HUES6 (cell line): Measurements from ENCODE around the gene C3.
"Not testable (repeated sequence)": the region's sequence is repeated elsewhere in the genome, so short reads cannot be mapped to it uniquely, and the experiment has no call there.

Experiments used
- H3K27ac ChIP-seq: 2 replicates; pipeline ENCODE4 v1.7.0; 2013; ENCODE audit warnings: low read depth, mild to moderate bottlenecking, low read length, inconsistent platforms
- H3K27me3 ChIP-seq: 2 replicates; pipeline ENCODE4 v1.6.1; 2013; ENCODE audit warnings: low read length; ENCODE audit not compliant: control insufficient read depth, insufficient read depth
- H3K36me3 ChIP-seq: 2 replicates; pipeline ENCODE4 v1.6.1; 2013; ENCODE audit warnings: low read length; ENCODE audit not compliant: control insufficient read depth, insufficient read depth
- H3K4me1 ChIP-seq: 2 replicates; pipeline ENCODE4 v1.6.1; 2013; ENCODE audit warnings: low read length; ENCODE audit not compliant: control insufficient read depth, insufficient read depth
- H3K4me3 ChIP-seq: 2 replicates; pipeline ENCODE4 v1.5.1; 2013; ENCODE audit warnings: low read depth, low read length
- H3K9ac ChIP-seq: one replicate; pipeline ENCODE4 v1.6.1; 2013; ENCODE audit warnings: mild to moderate bottlenecking, low read length
- H3K9me3 ChIP-seq: 2 replicates; pipeline ENCODE4 v1.6.1; 2013; ENCODE audit warnings: low read depth, low read length; ENCODE audit not compliant: control insufficient read depth, insufficient read depth

C3 gene

DNA sequence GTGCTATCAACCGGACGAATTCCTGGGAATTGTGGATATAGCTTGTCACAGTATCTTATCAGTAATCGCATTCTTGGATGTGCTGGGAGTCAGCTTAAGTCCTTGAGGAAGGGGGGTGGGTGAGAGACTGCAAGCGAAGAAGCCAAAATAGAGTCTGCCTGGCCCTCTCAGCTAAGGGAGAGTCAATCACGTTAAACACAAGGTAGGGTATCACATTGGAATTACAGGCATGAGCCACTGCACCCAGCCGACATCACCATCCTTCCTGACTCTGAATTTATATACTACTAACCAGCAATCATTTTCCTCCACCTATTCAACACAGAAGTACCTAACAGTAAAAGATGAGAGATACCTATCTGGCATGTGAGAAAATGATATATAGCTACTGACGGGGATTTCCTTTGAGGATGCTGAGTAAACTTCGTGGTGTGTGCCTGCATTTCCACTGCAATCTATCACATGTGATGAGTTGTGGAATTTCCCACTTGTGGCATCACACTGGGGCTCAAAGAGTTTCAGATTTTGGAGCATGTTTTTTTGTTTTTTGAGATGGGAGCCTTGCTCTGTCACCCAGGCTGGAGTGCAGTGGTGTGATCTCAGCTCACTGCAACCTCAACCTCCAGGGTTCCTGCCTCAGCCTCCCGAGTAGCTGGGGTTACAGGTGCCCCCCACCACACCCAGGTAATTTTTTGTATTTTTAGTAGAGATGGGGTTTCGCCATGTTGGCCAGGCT, 58.8 kb downstream of the C3 start:
- not testable (repeated sequence) for H3K9ac ChIP-seq, H3K4me1 ChIP-seq, H3K9me3 ChIP-seq, H3K27ac ChIP-seq, H3K36me3 ChIP-seq, H3K4me3 ChIP-seq, H3K27me3 ChIP-seq

DNA sequence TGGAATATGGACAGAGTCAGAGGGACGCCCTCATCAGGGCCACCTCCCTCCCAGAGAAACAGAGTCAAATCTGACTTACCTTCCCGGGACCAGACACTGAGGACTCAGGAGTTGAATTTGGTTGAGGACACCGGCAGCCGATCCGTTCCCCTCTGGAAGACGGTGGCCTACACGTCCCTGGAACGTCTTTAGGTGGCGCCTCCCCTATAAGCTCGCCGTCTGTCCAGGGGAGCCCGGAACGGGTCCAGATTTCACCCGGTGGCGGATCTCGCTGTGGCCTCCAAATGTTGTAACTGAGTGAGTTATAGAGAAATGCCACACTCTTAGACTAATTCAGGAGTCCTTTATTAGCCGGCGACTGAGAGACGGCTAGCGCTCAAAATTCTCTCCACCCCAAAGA, 59.5 kb downstream of the C3 start:
- Histone ChIP-seq H3K9me3 (peaks cover 6% of the 10 kb centered on the region; the same call in 1 of the 2 replicates), H3K4me1 (peaks cover 9% of the 10 kb centered on the region; the same call in 1 of the 2 replicates), H3K36me3 (no peaks in the 10 kb centered on the region), H3K9ac (peak overlapping the region; percentile 76), H3K27ac (no peak overlapping the region; the same call in 1 of the 2 replicates), H3K27me3 (0 out of 2 replicates have a peak, but pooled peaks cover 2% of the 10 kb centered on the region), H3K4me3 (peak overlapping the region; percentile 46; the same call in 1 of the 2 replicates)

DNA sequence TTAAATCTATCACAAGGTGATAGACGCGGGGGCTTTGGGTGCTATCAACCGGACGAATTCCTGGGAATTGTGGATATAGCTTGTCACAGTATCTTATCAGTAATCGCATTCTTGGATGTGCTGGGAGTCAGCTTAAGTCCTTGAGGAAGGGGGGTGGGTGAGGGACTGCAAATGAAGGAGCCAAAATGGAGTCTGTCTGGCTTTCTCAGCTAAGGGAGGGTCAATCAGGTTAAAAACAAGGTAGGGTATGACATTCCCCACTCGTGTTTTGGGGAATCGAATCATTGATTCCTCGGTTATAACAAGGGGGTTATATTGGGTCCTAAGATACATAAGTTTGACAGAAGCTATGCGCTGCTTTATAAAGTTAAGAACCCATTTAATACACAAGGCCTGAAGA, 64.1 kb downstream of the C3 start:
- not testable (repeated sequence) for H3K27me3 ChIP-seq, H3K4me1 ChIP-seq, H3K9me3 ChIP-seq, H3K36me3 ChIP-seq, H3K9ac ChIP-seq, H3K4me3 ChIP-seq, H3K27ac ChIP-seq

- Histone ChIP-seq H3K27me3 (no peaks in the 10 kb centered on the region), H3K27ac (no peak overlapping the region), H3K9ac (no peak overlapping the region), H3K9me3 (peaks cover 7% of the 10 kb centered on the region; the same call in 1 of the 2 replicates), H3K4me1 (peaks cover 6% of the 10 kb centered on the region; the same call in 1 of the 2 replicates), H3K4me3 (no peak overlapping the region), H3K36me3 (no peaks in the 10 kb centered on the region)
Observed at GRCh38 chr19:6654347-6655310, 65.8 kb downstream of the C3 start.

- no peaks in the 10 kb centered on the region for H3K27me3 ChIP-seq
- H3K27ac ChIP-seq, result no peak overlapping the region
- H3K4me1 ChIP-seq, result no peaks in the 10 kb centered on the region
- H3K36me3 ChIP-seq, result no peaks in the 10 kb centered on the region
- H3K4me3 ChIP-seq, result no peak overlapping the region
- H3K9ac ChIP-seq, result no peak overlapping the region
- peaks cover 7% of the 10 kb centered on the region; the same call in 1 of the 2 replicates for H3K9me3 ChIP-seq
Observed at GRCh38 chr19:6652805-6653094, 67.7 kb downstream of the C3 start.

DNA sequence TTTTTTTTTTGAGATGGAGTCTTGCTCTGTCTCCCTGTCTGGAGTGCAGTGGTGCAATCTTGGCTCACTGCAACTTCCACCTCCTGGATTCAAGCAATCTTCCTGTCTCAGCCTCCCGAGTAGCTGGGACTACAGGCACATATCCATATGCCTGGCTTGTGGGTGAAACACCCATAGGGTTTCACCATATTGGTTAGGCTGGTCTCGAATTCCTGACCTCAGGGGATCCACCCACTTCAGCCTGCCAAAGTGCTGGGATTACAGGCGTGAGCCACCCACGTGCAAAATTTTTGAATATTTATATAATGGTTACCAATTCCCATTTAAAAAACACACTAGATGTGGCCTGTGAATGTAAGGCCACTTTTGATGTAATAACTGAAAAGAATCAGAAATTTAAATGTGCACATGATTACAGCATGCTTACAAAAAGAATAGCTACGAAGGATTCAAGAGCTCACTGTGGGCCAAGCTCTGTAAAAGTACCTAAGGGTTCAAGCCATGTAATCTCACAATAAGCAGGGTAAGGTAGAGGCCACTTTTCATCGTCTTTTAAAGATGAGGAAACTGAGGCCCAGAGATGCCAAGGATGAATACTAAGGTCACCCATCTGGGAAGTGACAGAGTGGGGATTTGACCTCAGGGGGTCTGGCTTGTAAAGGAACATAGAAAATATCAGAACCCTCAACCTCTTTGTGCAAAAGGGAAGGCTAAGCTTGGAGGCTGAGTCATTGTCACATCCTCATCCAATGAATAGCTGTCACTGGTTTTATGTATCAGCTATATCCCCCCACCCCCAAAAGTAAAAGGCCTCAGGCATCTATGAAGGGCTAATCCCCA, 68.3 kb downstream of the C3 start:
- H3K27ac ChIP-seq, result no peak overlapping the region
- no peaks in the 10 kb centered on the region for H3K36me3 ChIP-seq
- no peaks in the 10 kb centered on the region for H3K27me3 ChIP-seq
- H3K9me3 ChIP-seq, result peaks cover 12% of the 10 kb centered on the region; the same call in 1 of the 2 replicates
- no peak overlapping the region for H3K9ac ChIP-seq
- no peak overlapping the region for H3K4me3 ChIP-seq
- no peaks in the 10 kb centered on the region for H3K4me1 ChIP-seq

DNA sequence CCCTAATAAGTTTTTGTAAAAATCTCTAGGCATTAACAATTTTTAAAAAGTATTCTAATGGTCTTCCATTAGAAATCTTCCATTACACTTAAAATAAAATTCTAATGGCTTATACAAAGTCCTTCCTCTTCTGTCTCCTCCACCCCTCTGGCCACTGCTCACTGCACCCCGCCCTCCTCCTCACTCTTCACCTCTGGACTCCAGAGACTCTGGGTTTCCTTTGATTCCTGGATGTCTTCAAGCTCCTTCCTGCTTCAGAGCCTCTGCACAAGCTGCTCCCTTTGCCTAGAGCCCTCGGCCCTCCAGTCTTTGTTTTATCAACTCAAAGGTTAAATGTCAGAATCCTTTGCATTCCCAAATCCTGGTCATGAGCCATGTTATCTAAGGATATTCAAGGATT, 71.3 kb downstream of the C3 start:
- Histone ChIP-seq H3K27me3 (no peaks in the 10 kb centered on the region), H3K4me1 (no peaks in the 10 kb centered on the region), H3K9ac (no peak overlapping the region), H3K4me3 (no peak overlapping the region), H3K27ac (no peak overlapping the region), H3K36me3 (no peaks in the 10 kb centered on the region), H3K9me3 (peaks cover 16% of the 10 kb centered on the region; the same call in 1 of the 2 replicates)

DNA sequence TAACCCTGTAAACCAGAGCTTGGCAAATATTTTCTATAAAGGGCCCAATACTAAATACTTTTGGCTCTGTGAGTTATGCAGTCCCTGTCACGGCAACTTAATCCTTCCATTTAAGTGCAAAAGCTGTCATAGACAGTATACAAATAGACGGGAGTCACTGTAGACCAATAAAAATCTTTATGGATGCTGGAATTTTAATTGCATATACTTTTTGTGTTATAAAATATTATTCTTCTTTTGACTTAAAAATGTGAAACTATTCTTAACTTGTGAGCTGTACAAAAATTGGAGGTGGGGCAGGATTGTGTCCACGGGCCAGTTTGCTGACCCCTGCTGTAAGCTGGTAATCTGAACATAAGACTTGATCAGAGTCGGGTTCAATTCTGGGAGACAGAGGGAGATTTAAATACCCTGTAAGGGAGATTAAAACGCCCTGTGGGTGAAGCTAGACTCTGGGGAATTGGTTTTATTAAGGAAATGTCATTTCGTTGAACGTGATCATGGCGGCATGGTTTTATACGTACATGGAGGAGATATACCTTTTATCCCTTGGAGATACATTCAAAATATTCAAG, 72.2 kb downstream of the C3 start:
- Histone ChIP-seq H3K36me3 (no peaks in the 10 kb centered on the region), H3K27me3 (no peaks in the 10 kb centered on the region), H3K9me3 (peaks cover 16% of the 10 kb centered on the region; the same call in 1 of the 2 replicates), H3K27ac (no peak overlapping the region), H3K4me3 (no peak overlapping the region), H3K9ac (no peak overlapping the region), H3K4me1 (no peaks in the 10 kb centered on the region)

DNA sequence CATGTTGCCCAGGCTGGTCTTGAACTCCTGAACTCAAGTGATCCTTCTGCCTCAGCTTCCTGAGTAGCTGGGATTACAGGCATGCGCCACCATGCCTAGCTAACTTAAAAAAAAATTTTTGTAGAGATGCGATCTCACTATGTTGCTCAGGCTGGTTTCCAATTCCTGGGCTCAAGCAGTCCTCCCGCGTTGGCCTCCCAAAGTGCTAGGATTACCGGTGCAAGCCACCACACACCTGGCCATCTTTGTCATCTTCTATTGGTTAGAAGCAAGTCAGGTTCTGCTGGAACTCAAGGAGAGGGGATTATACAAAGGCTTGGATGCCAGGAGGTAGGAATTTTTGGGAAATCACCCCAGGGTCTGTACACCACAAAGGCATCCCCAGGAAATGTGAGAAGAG, 75.7 kb downstream of the C3 start:
- H3K4me3 ChIP-seq, result no peak overlapping the region
- no peak overlapping the region for H3K9ac ChIP-seq
- no peaks in the 10 kb centered on the region for H3K4me1 ChIP-seq
- H3K27ac ChIP-seq, result no peak overlapping the region
- H3K27me3 ChIP-seq, result no peaks in the 10 kb centered on the region
- H3K36me3 ChIP-seq, result no peaks in the 10 kb centered on the region
- peaks cover 9% of the 10 kb centered on the region; the same call in 1 of the 2 replicates for H3K9me3 ChIP-seq

- H3K9ac ChIP-seq, H3K9me3 ChIP-seq, H3K4me3 ChIP-seq, H3K36me3 ChIP-seq, H3K27ac ChIP-seq, H3K4me1 ChIP-seq, H3K27me3 ChIP-seq: not testable (repeated sequence)
Observed at GRCh38 chr19:6640333-6640732, 80.1 kb downstream of the C3 start.
